OCI-LY1 (cell line): ENCODE measurements around the gene C1orf56.

Experiments used
- H2AFZ ChIP-seq: fragments of 200-600 bp; sonication (generic), shearing (Covaris generic); 2 replicates; pipeline ENCODE4 v1.6.0; 2014; ENCODE audit warnings: antibody characterized with exemption, mild to moderate bottlenecking, low read length
- H3F3A ChIP-seq: fragments of 200-600 bp; sonication (generic), shearing (Covaris generic); 2 replicates; pipeline ENCODE4 v1.6.0; 2014; ENCODE audit warnings: mild to moderate bottlenecking, antibody characterized with exemption, low read length, moderate library complexity; ENCODE audit not compliant: insufficient read depth
- H3K27ac ChIP-seq: fragments of 200-600 bp; sonication (generic); 2 replicates; pipeline ENCODE4 v1.5.1; 2014; ENCODE audit warnings: low read length, mixed run types, mild to moderate bottlenecking, low read depth; ENCODE audit not compliant: poor library complexity, severe bottlenecking
- H3K27me3 ChIP-seq: fragments of 200-600 bp; sonication (generic); 2 replicates; pipeline ENCODE4 v1.6.0; 2014; ENCODE audit warnings: antibody characterized with exemption, mild to moderate bottlenecking, low read length, moderate library complexity; ENCODE audit not compliant: insufficient read depth
- H3K36me3 ChIP-seq: fragments of 200-600 bp; sonication (generic); 2 replicates; pipeline ENCODE4 v1.6.1; 2014; ENCODE audit warnings: mild to moderate bottlenecking, antibody characterized with exemption, low read length, moderate library complexity, mixed read lengths; ENCODE audit not compliant: insufficient read depth
- H3K4me1 ChIP-seq: fragments of 200-600 bp; sonication (generic); 2 replicates; pipeline ENCODE4 v1.5.1; 2014; ENCODE audit warnings: mild to moderate bottlenecking, low read length, moderate library complexity; ENCODE audit not compliant: insufficient read depth, severe bottlenecking
- H3K4me2 ChIP-seq: fragments of 200-600 bp; sonication (generic), shearing (Covaris generic); 2 replicates; pipeline ENCODE4 v1.6.1; 2014; ENCODE audit warnings: low read length
- H3K4me3 ChIP-seq: fragments of 200-600 bp; sonication (generic); 2 replicates; pipeline ENCODE4 v1.5.1; 2014; ENCODE audit warnings: low read length, low read depth, mild to moderate bottlenecking, mixed read lengths; ENCODE audit not compliant: poor library complexity, severe bottlenecking
- H3K79me2 ChIP-seq: fragments of 200-600 bp; shearing (Covaris generic); 2 replicates; pipeline ENCODE4 v1.6.1; 2016; ENCODE audit warnings: mixed run types, low read length, mixed read lengths; ENCODE audit not compliant: insufficient read depth
- H3K9ac ChIP-seq: fragments of 200-600 bp; sonication (generic), shearing (Covaris generic); 2 replicates; pipeline ENCODE4 v1.6.1; 2014; ENCODE audit warnings: mild to moderate bottlenecking, low read length, mixed read lengths
- H3K9me2 ChIP-seq: fragments of 200-600 bp; sonication (generic), shearing (Covaris generic); 2 replicates; pipeline ENCODE4 v1.6.1; 2014; ENCODE audit warnings: low read depth, mild to moderate bottlenecking, low read length, mixed read lengths
- H3K9me3 ChIP-seq: fragments of 200-600 bp; shearing (Covaris generic); 2 replicates; pipeline ENCODE4 v1.6.1; 2014; ENCODE audit warnings: low read length, mixed read lengths
- H4K20me1 ChIP-seq: fragments of 200-600 bp; sonication (generic), shearing (Covaris generic); 2 replicates; pipeline ENCODE4 v1.6.0; 2016; ENCODE audit warnings: mild to moderate bottlenecking, low read length; ENCODE audit not compliant: insufficient read depth
- CTCF ChIP-seq: fragments of 200-600 bp; sonication (generic), shearing (Covaris generic); IDR thresholded peaks from 2 replicates; pipeline ENCODE4 v1.5.1; 2017; ENCODE audit warnings: mild to moderate bottlenecking, antibody characterized with exemption, low read length, moderate library complexity, mixed read lengths
- EZH2 ChIP-seq: fragments of 200-600 bp; sonication (generic), shearing (Covaris generic); IDR thresholded peaks from 2 replicates; pipeline ENCODE4 v1.8.0; 2017; ENCODE audit warnings: borderline replicate concordance, mixed run types, mild to moderate bottlenecking, antibody characterized with exemption, low read length, moderate library complexity, mixed read lengths

Gene C1orf56

GRCh38 chr1:151055581-151055980 lies 8.0 kb downstream of the C1orf56 start:
- Histone ChIP-seq H3K4me3 (no peak overlapping the region), H2AFZ (no peak overlapping the region), H3K4me2 (no peak overlapping the region), H3F3A (peaks cover 6% of the 10 kb centered on the region; the same call in 1 of the 2 replicates), H4K20me1 (no peaks in the 10 kb centered on the region), H3K4me1 (peaks cover 33% of the 10 kb centered on the region), H3K9me3 (no peaks in the 10 kb centered on the region), H3K27ac (no peak overlapping the region), H3K9ac (no peak overlapping the region), H3K27me3 (no peaks in the 10 kb centered on the region), H3K36me3 (peaks cover 62% of the 10 kb centered on the region), H3K9me2 (no peaks in the 10 kb centered on the region), H3K79me2 (peaks cover 19% of the 10 kb centered on the region; the same call in 1 of the 2 replicates)
- no peak for TF ChIP-seq EZH2
- TF ChIP-seq CTCF, result no peak

GRCh38 chr1:151056149-151056548 lies 8.6 kb downstream of the C1orf56 start:
- TF ChIP-seq CTCF (no peak), EZH2 (no peak)
- peaks cover 57% of the 10 kb centered on the region for H3K36me3 ChIP-seq

GRCh38 chr1:151058692-151059091 lies 11.1 kb downstream of the C1orf56 start:
- H3F3A ChIP-seq, result 0 out of 2 replicates have a peak, but pooled peaks cover 3% of the 10 kb centered on the region
- H2AFZ ChIP-seq, result no peak overlapping the region
- no peaks in the 10 kb centered on the region for H3K27me3 ChIP-seq
- H3K4me2 ChIP-seq, result peak overlapping the region; percentile 96
- peak overlapping the region; percentile 81 for H3K4me3 ChIP-seq
- H3K27ac ChIP-seq, result peak overlapping the region; percentile 45
- TF ChIP-seq CTCF, result no peak
- no peak for TF ChIP-seq EZH2
- H3K9ac ChIP-seq, result peak overlapping the region; percentile 86
- no peaks in the 10 kb centered on the region for H3K9me3 ChIP-seq
- peaks cover 19% of the 10 kb centered on the region; the same call in 1 of the 2 replicates for H3K79me2 ChIP-seq
- no peaks in the 10 kb centered on the region for H3K9me2 ChIP-seq
- no peaks in the 10 kb centered on the region for H4K20me1 ChIP-seq
- peaks cover 33% of the 10 kb centered on the region for H3K36me3 ChIP-seq
- peaks cover 46% of the 10 kb centered on the region for H3K4me1 ChIP-seq

More at GRCh38 chr1:151056149-151056548, 8.6 kb downstream of the C1orf56 start:
- H2AFZ ChIP-seq, result no peak overlapping the region
- H4K20me1 ChIP-seq, result no peaks in the 10 kb centered on the region
- no peaks in the 10 kb centered on the region for H3K27me3 ChIP-seq
- H3K27ac ChIP-seq, result no peak overlapping the region
- peaks cover 39% of the 10 kb centered on the region for H3K4me1 ChIP-seq
- H3K79me2 ChIP-seq, result peaks cover 19% of the 10 kb centered on the region; the same call in 1 of the 2 replicates
- peaks cover 3% of the 10 kb centered on the region; the same call in 1 of the 2 replicates for H3F3A ChIP-seq
- no peak overlapping the region; the same call in 1 of the 2 replicates for H3K9ac ChIP-seq
- H3K4me2 ChIP-seq, result peak overlapping the region; percentile 7; the same call in 1 of the 2 replicates
- no peak overlapping the region for H3K4me3 ChIP-seq
- no peaks in the 10 kb centered on the region for H3K9me3 ChIP-seq
- H3K9me2 ChIP-seq, result no peaks in the 10 kb centered on the region
